ENCODE data around the gene SIX2. TPM values are rescaled to one million over a fixed set of nuclear protein-coding genes. Genes with fewer than 3 reads are reported as not detected.

The SIX2 gene
- total and polyA plus RNA-seq, 2 of the 8 experiments (the other 6 are each of a cell fraction or from before 2014, with no cell fraction given), result 0.47 to 1.0 TPM

DNA sequence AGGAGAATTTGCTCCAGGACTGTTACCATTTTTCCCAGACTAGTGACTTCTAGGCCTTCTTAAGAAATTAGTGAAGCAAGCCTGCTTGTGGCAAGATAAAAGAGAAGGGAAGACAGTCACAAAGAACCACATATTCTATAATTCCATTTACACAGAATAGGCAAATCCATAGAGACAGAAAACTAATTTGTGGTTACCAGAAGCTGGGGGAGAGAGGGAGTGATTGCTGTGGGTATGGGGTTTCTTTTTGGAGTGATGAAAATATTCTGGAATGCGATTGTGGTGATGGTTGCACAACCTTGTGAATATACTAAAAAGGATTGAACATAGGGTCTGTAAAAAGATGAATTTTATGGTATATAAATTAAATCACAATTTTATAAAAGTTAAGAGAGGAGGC, 37.5 kb upstream of the SIX2 start:
- Histone ChIP-seq H3K23ac (ENCODE audit: insufficient read length) (no peak overlapping the region), H3K4me2 (ENCODE audit: insufficient read depth in 1 of 2, low read depth in 2 of 2, low read length in 2 of 2) (no peak overlapping the region)
- no peak for FAIRE-seq
- TF ChIP-seq BRCA1 (IDR thresholded peaks at IDR 0.05; ENCODE audit: low read depth, low read length) (no peak), RXRA (IDR thresholded peaks at IDR 0.05; ENCODE audit: insufficient read depth, low read depth, low read length) (no peak), JUN (IDR thresholded peaks at IDR 0.05; ENCODE audit: low read depth, low read length) (no peak), SIRT6 (IDR thresholded peaks at IDR 0.05; ENCODE audit: low read length) (no peak), CHD2 (IDR thresholded peaks at IDR 0.05; ENCODE audit: low read length) (no peak), CREB1 (IDR thresholded peaks at IDR 0.05) (no peak), SP1 (IDR thresholded peaks at IDR 0.05; ENCODE audit: low read depth, low read length) (no peak), SP2 (IDR thresholded peaks at IDR 0.05; ENCODE audit: low read length) (no peak), TAF7 (optimal IDR thresholded peaks at IDR 0.05; ENCODE audit: borderline replicate concordance, low read depth, low read length) (no peak), TEAD4 (IDR thresholded peaks at IDR 0.05; ENCODE audit: low read depth, low read length) (no peak), GTF2F1 (IDR thresholded peaks at IDR 0.05; ENCODE audit: borderline replicate concordance, low read depth, low read length) (no peak), POLR2A (IDR thresholded peaks at IDR 0.05; ENCODE audit: control extremely low read depth in 1 of 2, low read depth in 2 of 2, low read length in 2 of 2) (no peak), CTBP2 (IDR thresholded peaks at IDR 0.05; ENCODE audit: borderline replicate concordance, insufficient read depth, insufficient read length, low read length) (no peak)
- TF ChIP-seq, protein P1, sequence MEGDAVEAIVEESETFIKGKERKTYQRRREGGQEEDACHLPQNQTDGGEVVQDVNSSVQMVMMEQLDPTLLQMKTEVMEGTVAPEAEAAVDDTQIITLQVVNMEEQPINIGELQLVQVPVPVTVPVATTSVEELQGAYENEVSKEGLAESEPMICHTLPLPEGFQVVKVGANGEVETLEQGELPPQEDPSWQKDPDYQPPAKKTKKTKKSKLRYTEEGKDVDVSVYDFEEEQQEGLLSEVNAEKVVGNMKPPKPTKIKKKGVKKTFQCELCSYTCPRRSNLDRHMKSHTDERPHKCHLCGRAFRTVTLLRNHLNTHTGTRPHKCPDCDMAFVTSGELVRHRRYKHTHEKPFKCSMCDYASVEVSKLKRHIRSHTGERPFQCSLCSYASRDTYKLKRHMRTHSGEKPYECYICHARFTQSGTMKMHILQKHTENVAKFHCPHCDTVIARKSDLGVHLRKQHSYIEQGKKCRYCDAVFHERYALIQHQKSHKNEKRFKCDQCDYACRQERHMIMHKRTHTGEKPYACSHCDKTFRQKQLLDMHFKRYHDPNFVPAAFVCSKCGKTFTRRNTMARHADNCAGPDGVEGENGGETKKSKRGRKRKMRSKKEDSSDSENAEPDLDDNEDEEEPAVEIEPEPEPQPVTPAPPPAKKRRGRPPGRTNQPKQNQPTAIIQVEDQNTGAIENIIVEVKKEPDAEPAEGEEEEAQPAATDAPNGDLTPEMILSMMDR (IDR thresholded peaks at IDR 0.05; ENCODE audit: control extremely low read depth in 1 of 3, insufficient read depth in 1 of 3, low read depth in 1 of 3, low read length in 3 of 3), result no peak

More for the DNA sequence above, 37.5 kb upstream of the SIX2 start:
- Histone ChIP-seq H3K23me2 (ENCODE audit: low read depth, low read length) (no peaks in the 10 kb centered on the region), H3K27ac (ENCODE audit: low read depth, low read length) (no peak overlapping the region), H3K4me1 (replicated peaks in 1 of 4; ENCODE audit: control insufficient read depth in 3 of 4, insufficient read depth in 4 of 4, low read length in 3 of 4) (no peaks in the 10 kb centered on the region), H4K20me1 (replicated peaks in 1 of 2; ENCODE audit: control insufficient read depth in 1 of 2, insufficient read depth in 2 of 2, low read length in 2 of 2) (no peaks in the 10 kb centered on the region), H2BK15ac (ENCODE audit: low read length) (no peak overlapping the region), H4K91ac (replicated peaks; ENCODE audit: insufficient read length, low read length) (no peak overlapping the region), H2AFZ (ENCODE audit: low read length) (no peak overlapping the region), H2AK5ac (ENCODE audit: low read depth, low read length) (no peak overlapping the region), H3K79me2 (ENCODE audit: control insufficient read depth in 1 of 2, insufficient read depth in 2 of 2, low read length in 2 of 2) (no peaks in the 10 kb centered on the region), H2BK120ac (replicated peaks; ENCODE audit: low read depth, low read length) (no peak overlapping the region), H3K9ac (replicated peaks in 1 of 4; ENCODE audit: extremely low read depth in 1 of 4, low read depth in 3 of 4, low read length in 3 of 4) (no peak overlapping the region), H3K4me3 (ENCODE audit: extremely low read depth in 1 of 4, insufficient read depth in 2 of 4, low read depth in 3 of 4, low read length in 4 of 4) (no peak overlapping the region), H3K36me3 (ENCODE audit: control insufficient read depth in 2 of 4, insufficient read depth in 4 of 4, low read length in 3 of 4) (no peaks in the 10 kb centered on the region), H4K5ac (ENCODE audit: insufficient read length, low read depth, low read length) (no peak overlapping the region), H3K4ac (replicated peaks; ENCODE audit: insufficient read length, low read depth, low read length) (no peak overlapping the region), H2BK5ac (ENCODE audit: low read depth, low read length) (no peak overlapping the region), H3K27me3 (replicated peaks in 1 of 4; ENCODE audit: control insufficient read depth in 3 of 4, extremely low read depth in 1 of 4, insufficient read depth in 3 of 4, low read length in 3 of 4) (no peaks in the 10 kb centered on the region), H2BK12ac (ENCODE audit: low read depth, low read length) (no peak overlapping the region), H3K79me1 (ENCODE audit: low read depth, low read length) (no peaks in the 10 kb centered on the region), H3K9me3 (ENCODE audit: insufficient read depth in 2 of 2, low read depth in 1 of 2, low read length in 1 of 2) (no peaks in the 10 kb centered on the region), H4K8ac (ENCODE audit: extremely low read depth, insufficient read depth, low read length) (no peak overlapping the region), H2BK20ac (ENCODE audit: low read length) (no peak overlapping the region), H3K14ac (ENCODE audit: insufficient read length) (no peak overlapping the region), H3K18ac (ENCODE audit: extremely low read depth, low read length) (no peak overlapping the region), H3K56ac (replicated peaks; ENCODE audit: insufficient read length, low read depth, low read length) (no peak overlapping the region)
- ChIA-PET POLR2A (ENCODE audit: partially characterized antibody) (no interaction called here), CTCF (ENCODE audit: partially characterized antibody) (interaction anchor here (1.4 to 2.5 kb wide), 2 partner anchors 9 to 22 kb away, joined by 4 to 7 read pairs; no protein-coding TSS in a partner anchor)
- DNase-seq (ENCODE audit: low read depth in 1 of 2, low spot score in 2 of 2), result no peak
- WGBS, 2 experiments (ENCODE audit: extremely low coverage in 1 of 2, insufficient coverage in 1 of 2, insufficient read length in 1 of 2, insufficient replicate concordance in 2 of 2, low coverage in 1 of 2, low lambda C conversion rate in 2 of 2, missing lambda C conversion rate in 1 of 2), result 88% methylated on average over 1 of the region's 1 CpG; no CpG with 5 or more reads in 1 of the 2 experiments
